ENCODE data around the gene CNTNAP2.

GRCh38 chr7:148223160-148223559 lies 2106.6 kb downstream of the CNTNAP2 start:
- TF ChIP-seq CTCF (conservative IDR thresholded peaks at IDR 0.05; ENCODE audit: low read depth, low read length) = no peak
- TF ChIP-seq EZH2 (IDR thresholded peaks at IDR 0.05; ENCODE audit: borderline replicate concordance, low read depth, low read length, poor library complexity, severe bottlenecking) = no peak
